GM19467 (cell line): ENCODE results near the gene TTC32.

Experiments used
- ATAC-seq: cut with Tn5 transposase; IDR thresholded peaks from one replicate; pipeline ENCODE4 v1.9.1; 2021; ENCODE audit warnings: mild to moderate bottlenecking, moderate library complexity; ENCODE audit not compliant: unreplicated experiment

The TTC32 gene

GRCh38 chr2:19854596-19855541 is 46.9 kb downstream of the TTC32 start:
- ATAC-seq: no peak

GRCh38 chr2:19851116-19851695 is 50.6 kb downstream of the TTC32 start:
- ATAC-seq: no peak

GRCh38 chr2:19850056-19851050 is 51.4 kb downstream of the TTC32 start:
- ATAC-seq: no peak

GRCh38 chr2:19848952-19849351 is 52.8 kb downstream of the TTC32 start:
- no peak for ATAC-seq

GRCh38 chr2:19848029-19848750 is 53.6 kb downstream of the TTC32 start:
- ATAC-seq: no peak

- ATAC-seq: no peak
These were observed 54.3 kb downstream of the TTC32 start for GRCh38 chr2:19847486-19847885.
